K562 (cell line): ENCODE measurements around the gene UPP1. TPM values are rescaled to one million over a fixed set of nuclear protein-coding genes. Genes with fewer than 3 reads are reported as not detected.

Source experiments
- HMGN3 ChIP-seq: IDR thresholded peaks from 2 replicates; pipeline ENCODE4 v1.6.1; 2011; ENCODE audit warnings: borderline replicate concordance, low read depth, mild to moderate bottlenecking, mixed read lengths, low read length; ENCODE audit not compliant: insufficient read length; ENCODE audit errors: extremely low read depth
- SOX6 ChIP-seq: fragments of 450-650 bp; IDR thresholded peaks from 2 replicates; pipeline ENCODE4 v1.6.1; 2014; ENCODE audit warnings: mild to moderate bottlenecking
- TBP ChIP-seq: optimal IDR thresholded peaks from 2 replicates; pipeline ENCODE3; 2011; ENCODE audit warnings: low read depth, low read length, improper control_type of control experiment
- ZNF143 ChIP-seq: sonication (generic); formaldehyde crosslinking; IDR thresholded peaks from 2 replicates; pipeline ENCODE4 v1.9.0; 2022; ENCODE audit warnings: mild to moderate bottlenecking, missing genetic modification reagents
- ZNF589 ChIP-seq: fragments of 200-800 bp; sonication (Bioruptor generic); IDR thresholded peaks from 2 replicates; pipeline ENCODE4 v1.6.1; 2016; ENCODE audit warnings: low read depth, missing genetic modification characterization, missing compliant biosample characterization
- polyA plus RNA-seq, 8 experiments: library from polyadenylated mRNA; depleted of rRNA in 4 of 8; stranded (reverse) in 5 of 8; unstranded in 3 of 8; fragments of >200 nt; fragmentation: Nextera tagmentation in 2 of 8; fragmentation: Illumina TruSeq in 1 of 8; extraction: Ambion mirVana in 2 of 8; extraction: Trizol in 1 of 8; gene quantifications; 2 replicates each; pipeline versions ENCODE4 v1.2.1 to v1.2.3, GENCODE V29; 2011 to 2014; ENCODE audit warnings: inconsistent platforms in 1 of 8, missing spikeins in 1 of 8
- total RNA-seq, 7 experiments: library from RNA; depleted of rRNA in 6 of 7; stranded (reverse); fragments of >200 nt in 6 of 7; fragmentation: Illumina TruSeq in 2 of 7; extraction: Trizol in 2 of 7; gene quantifications; 2 replicates each; pipeline versions ENCODE4 v1.2.1 to v1.2.3, GENCODE V29; 2011 to 2021; ENCODE audit warnings: low replicate concordance in 1 of 7
- TF ChIP-seq, protein P1 (sequence below), 2 experiments: IDR thresholded peaks; 2 replicates each; pipeline ENCODE4 v1.6.1; 2011; ENCODE audit warnings: borderline replicate concordance in 1 of 2, control low read depth in 1 of 2, low read depth in 1 of 2, low read length in 1 of 2, mild to moderate bottlenecking in 1 of 2, mixed read lengths in 1 of 2, moderate library complexity in 1 of 2; ENCODE audit not compliant: insufficient read depth in 1 of 2, insufficient read length in 1 of 2, poor library complexity in 1 of 2, severe bottlenecking in 1 of 2; ENCODE audit errors: extremely low read depth in 1 of 2
- TF ChIP-seq, protein P2 (sequence below): fragments of 250-450 bp; sonication (Bioruptor Pico); IDR thresholded peaks from 2 replicates; pipeline ENCODE4 v1.8.0; 2022; ENCODE audit warnings: inconsistent platforms, mild to moderate bottlenecking, moderate library complexity, borderline replicate concordance
- TF ChIP-seq, protein P3 (sequence below): sonication (generic); formaldehyde crosslinking; IDR thresholded peaks from 2 replicates; pipeline ENCODE4 v1.8.1; 2023; ENCODE audit warnings: mild to moderate bottlenecking, missing genetic modification reagents, moderate library complexity

Gene UPP1
- total and polyA plus RNA-seq, 9 of the 15 experiments (the other 6 are each of a cell fraction or from before 2014, with no cell fraction given) = 0.38 to 2.4 (median 0.61) TPM

DNA sequence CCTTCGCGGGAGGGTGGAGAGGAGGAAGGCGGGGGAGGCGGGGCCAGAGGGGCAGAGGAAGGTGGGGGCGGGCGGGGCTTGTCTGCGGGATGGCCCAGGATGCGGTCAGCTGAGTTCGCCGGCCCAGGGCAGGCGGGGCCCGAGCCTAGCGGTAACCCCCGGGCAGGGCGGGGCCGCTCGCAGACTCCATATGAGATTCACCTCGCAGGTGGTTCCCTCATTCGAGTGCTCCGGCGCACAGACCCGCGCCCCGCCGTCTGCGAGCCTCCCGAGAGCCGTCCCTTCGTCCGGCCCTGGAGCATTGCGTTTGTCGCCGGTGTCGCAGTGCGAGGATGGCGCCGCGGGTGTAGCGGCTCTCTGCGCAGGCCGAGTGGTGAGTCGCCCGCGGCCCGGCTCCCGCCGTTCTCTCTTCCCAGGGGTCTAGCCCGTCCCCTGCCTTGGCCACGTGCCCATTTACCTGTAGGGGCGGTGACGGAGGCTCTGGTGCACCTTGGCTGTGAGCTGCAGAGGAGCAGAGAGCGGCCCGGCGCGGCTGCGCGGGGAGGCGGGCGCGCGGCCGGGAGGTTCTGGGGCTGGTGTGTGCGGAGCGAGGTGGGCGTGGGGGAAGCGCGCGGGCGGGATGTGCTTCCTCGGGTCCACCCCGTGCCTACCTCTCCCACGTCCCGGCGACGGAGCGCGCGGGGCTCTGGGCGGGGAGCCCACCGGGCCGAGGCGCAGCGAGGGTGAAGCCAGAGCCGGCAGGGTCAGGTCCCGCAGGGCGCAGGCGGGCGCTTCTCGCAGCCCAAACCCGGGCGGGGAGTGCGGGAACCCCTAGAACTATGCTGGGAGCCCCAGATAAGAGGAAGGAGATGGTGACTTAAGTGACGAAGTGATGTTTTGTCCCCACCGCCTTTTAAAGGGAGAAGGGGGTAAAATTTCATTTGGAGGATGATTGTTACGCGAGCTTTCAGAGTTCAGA lies at the start of gene UPP1 (continued):
- TF ChIP-seq, protein P1, sequence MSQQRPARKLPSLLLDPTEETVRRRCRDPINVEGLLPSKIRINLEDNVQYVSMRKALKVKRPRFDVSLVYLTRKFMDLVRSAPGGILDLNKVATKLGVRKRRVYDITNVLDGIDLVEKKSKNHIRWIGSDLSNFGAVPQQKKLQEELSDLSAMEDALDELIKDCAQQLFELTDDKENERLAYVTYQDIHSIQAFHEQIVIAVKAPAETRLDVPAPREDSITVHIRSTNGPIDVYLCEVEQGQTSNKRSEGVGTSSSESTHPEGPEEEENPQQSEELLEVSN (IDR thresholded peaks at IDR 0.05; ENCODE audit: borderline replicate concordance in 1 of 2, extremely low read depth in 1 of 2, insufficient read depth in 1 of 2, insufficient read length in 1 of 2, low read depth in 1 of 2, low read length in 1 of 2, poor library complexity in 1 of 2, severe bottlenecking in 1 of 2) = peak in 1 of 2 experiments; percentile 35
- TF ChIP-seq, protein P2, sequence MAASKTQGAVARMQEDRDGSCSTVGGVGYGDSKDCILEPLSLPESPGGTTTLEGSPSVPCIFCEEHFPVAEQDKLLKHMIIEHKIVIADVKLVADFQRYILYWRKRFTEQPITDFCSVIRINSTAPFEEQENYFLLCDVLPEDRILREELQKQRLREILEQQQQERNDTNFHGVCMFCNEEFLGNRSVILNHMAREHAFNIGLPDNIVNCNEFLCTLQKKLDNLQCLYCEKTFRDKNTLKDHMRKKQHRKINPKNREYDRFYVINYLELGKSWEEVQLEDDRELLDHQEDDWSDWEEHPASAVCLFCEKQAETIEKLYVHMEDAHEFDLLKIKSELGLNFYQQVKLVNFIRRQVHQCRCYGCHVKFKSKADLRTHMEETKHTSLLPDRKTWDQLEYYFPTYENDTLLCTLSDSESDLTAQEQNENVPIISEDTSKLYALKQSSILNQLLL = no peak
- TF ChIP-seq TBP (peak; percentile 28), ZNF143 (CRISPR knock-in tag) (no peak), HMGN3 (peak; percentile 24), ZNF589 (CRISPR knock-in tag) (0 out of 2 replicates have a peak, but pooled peaks have one; percentile 17), SOX6 (no peak)
- TF ChIP-seq, protein P3, sequence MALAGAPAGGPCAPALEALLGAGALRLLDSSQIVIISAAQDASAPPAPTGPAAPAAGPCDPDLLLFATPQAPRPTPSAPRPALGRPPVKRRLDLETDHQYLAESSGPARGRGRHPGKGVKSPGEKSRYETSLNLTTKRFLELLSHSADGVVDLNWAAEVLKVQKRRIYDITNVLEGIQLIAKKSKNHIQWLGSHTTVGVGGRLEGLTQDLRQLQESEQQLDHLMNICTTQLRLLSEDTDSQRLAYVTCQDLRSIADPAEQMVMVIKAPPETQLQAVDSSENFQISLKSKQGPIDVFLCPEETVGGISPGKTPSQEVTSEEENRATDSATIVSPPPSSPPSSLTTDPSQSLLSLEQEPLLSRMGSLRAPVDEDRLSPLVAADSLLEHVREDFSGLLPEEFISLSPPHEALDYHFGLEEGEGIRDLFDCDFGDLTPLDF (CRISPR knock-in tag) = no peak
